Keratinocyte (primary cell): Measurements from ENCODE around the gene RBM34.
"Not testable (repeated sequence)": the region's sequence is repeated elsewhere in the genome, so short reads cannot be mapped to it uniquely, and the experiment has no call there.

Experiments
- EZH2 ChIP-seq: IDR thresholded peaks from one replicate; pipeline ENCODE4 v1.6.1; 2012; ENCODE audit warnings: inconsistent platforms, mild to moderate bottlenecking, low read length, moderate library complexity
- TF ChIP-seq, protein P1 (sequence below), 3 experiments: IDR thresholded peaks in 1 of 3; conservative IDR thresholded peaks in 1 of 3; optimal IDR thresholded peaks in 1 of 3; 2 replicates in 2 of 3; 3 replicates in 1 of 3; pipeline versions ENCODE3 to v1.5.1; 2011; ENCODE audit warnings: low read length in 3 of 3, mild to moderate bottlenecking in 3 of 3, moderate library complexity in 2 of 3, control low read depth in 1 of 3, inconsistent platforms in 1 of 3; ENCODE audit not compliant: insufficient read depth in 2 of 3; ENCODE audit errors: extremely low read depth in 1 of 3

DNA sequence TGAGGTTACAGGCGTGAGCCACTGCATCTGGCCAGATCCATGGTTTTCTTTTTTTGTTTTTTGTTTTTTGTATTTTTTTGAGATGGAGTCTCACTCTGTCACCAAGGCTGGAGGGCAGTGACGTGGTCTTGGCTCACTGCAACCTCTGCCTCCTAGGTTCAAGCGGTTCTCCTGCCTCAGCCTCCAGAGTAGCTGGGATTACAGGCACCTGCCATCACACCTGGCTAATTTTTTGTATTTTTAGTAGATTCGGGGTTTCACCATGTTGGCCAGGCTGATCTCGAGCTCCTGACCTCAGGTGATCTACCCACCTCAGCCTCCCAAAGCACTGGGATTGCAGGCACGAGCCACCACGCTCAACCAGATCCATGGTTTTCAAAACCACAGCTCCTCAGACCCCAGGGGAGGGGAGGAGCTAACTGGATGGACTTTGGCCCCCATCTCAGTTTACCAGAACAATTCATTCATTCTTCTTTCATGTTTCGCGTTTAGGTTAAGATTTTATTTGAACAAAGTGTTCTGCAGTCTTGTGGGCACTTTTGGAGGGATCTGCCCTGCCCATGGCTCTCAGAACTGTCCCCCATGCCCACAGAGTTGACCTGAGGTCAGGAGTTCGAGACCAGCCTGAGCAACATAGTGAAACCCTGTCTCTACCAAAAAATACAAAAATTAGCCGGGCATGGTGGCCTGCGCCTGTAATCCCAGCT is 75.5 kb downstream of the RBM34 start:
- TF ChIP-seq, protein P1, sequence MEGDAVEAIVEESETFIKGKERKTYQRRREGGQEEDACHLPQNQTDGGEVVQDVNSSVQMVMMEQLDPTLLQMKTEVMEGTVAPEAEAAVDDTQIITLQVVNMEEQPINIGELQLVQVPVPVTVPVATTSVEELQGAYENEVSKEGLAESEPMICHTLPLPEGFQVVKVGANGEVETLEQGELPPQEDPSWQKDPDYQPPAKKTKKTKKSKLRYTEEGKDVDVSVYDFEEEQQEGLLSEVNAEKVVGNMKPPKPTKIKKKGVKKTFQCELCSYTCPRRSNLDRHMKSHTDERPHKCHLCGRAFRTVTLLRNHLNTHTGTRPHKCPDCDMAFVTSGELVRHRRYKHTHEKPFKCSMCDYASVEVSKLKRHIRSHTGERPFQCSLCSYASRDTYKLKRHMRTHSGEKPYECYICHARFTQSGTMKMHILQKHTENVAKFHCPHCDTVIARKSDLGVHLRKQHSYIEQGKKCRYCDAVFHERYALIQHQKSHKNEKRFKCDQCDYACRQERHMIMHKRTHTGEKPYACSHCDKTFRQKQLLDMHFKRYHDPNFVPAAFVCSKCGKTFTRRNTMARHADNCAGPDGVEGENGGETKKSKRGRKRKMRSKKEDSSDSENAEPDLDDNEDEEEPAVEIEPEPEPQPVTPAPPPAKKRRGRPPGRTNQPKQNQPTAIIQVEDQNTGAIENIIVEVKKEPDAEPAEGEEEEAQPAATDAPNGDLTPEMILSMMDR (optimal IDR thresholded peaks at IDR 0.05 in 1 of 3, IDR thresholded peaks at IDR 0.05 in 1 of 3, conservative IDR thresholded peaks at IDR 0.05 in 1 of 3; ENCODE audit: extremely low read depth in 1 of 3, insufficient read depth in 2 of 3, low read length in 3 of 3), result not testable (repeated sequence)
- not testable (repeated sequence) for TF ChIP-seq EZH2
